SK-N-SH treated with all-trans-retinoic acid at 6 μM for 48 hours (cell line): Measurements from ENCODE around the gene PDLIM3.

Experiments used
- ATAC-seq: fragments of 200-7000 bp; cut with Tn5 transposase; 3 replicates; pipeline ENCODE4 v1.9.1; 2020; ENCODE audit warnings: mild to moderate bottlenecking, moderate library complexity
- ARNTL ChIP-seq: fragments of 450-650 bp; formaldehyde crosslinking; IDR thresholded peaks from 2 replicates; pipeline ENCODE4 v1.5.0; 2020; ENCODE audit warnings: low read depth, mild to moderate bottlenecking, moderate library complexity, borderline replicate concordance
- CREB5 ChIP-seq: fragments of 250-450 bp; sonication (Bioruptor Pico); IDR thresholded peaks from 2 replicates; pipeline ENCODE4 v1.5.1; 2020; ENCODE audit warnings: low read depth, mild to moderate bottlenecking, moderate library complexity
- CSDC2 ChIP-seq: fragments of 250-450 bp; sonication (Bioruptor Pico); IDR thresholded peaks from 2 replicates; pipeline ENCODE4 v1.5.0; 2020; ENCODE audit warnings: mild to moderate bottlenecking, moderate library complexity
- CSRNP3 ChIP-seq: fragments of 250-450 bp; sonication (Bioruptor Pico); IDR thresholded peaks from 2 replicates; pipeline ENCODE4 v1.5.1; 2021; ENCODE audit warnings: mild to moderate bottlenecking, moderate library complexity
- ESRRG ChIP-seq: fragments of 250-450 bp; sonication (Bioruptor Pico); IDR thresholded peaks from 2 replicates; pipeline ENCODE4 v1.6.1; 2021; ENCODE audit warnings: mild to moderate bottlenecking
- GLIS3 ChIP-seq: fragments of 250-450 bp; sonication (Bioruptor Pico); IDR thresholded peaks from 2 replicates; pipeline ENCODE4 v1.5.0; 2020; ENCODE audit warnings: mild to moderate bottlenecking, moderate library complexity
- ISL1 ChIP-seq: fragments of 250-450 bp; sonication (Bioruptor Pico); IDR thresholded peaks from 2 replicates; pipeline ENCODE4 v2.1.2; 2022; ENCODE audit warnings: mild to moderate bottlenecking, moderate library complexity
- PATZ1 ChIP-seq: fragments of 250-450 bp; sonication (Bioruptor Pico); IDR thresholded peaks from 2 replicates; pipeline ENCODE4 v1.8.0; 2020; ENCODE audit warnings: mild to moderate bottlenecking, moderate library complexity, borderline replicate concordance
- POU6F1 ChIP-seq: fragments of 250-450 bp; sonication (Bioruptor Pico); IDR thresholded peaks from 2 replicates; pipeline ENCODE4 v1.8.0; 2021; ENCODE audit warnings: low read depth, mild to moderate bottlenecking, moderate library complexity, borderline replicate concordance
- PPARA ChIP-seq: fragments of 250-450 bp; sonication (Bioruptor Pico); IDR thresholded peaks from 2 replicates; pipeline ENCODE4 v1.5.0; 2020; ENCODE audit warnings: mild to moderate bottlenecking, borderline replicate concordance
- SNAI2 ChIP-seq: fragments of 250-450 bp; sonication (Bioruptor Pico); IDR thresholded peaks from 2 replicates; pipeline ENCODE4 v1.5.0; 2020; ENCODE audit warnings: mild to moderate bottlenecking, moderate library complexity
- TCF4 ChIP-seq: fragments of 250-450 bp; sonication (Bioruptor Pico); IDR thresholded peaks from 2 replicates; pipeline ENCODE4 v1.8.0; 2021; ENCODE audit warnings: mild to moderate bottlenecking, moderate library complexity, borderline replicate concordance
- TOX ChIP-seq: fragments of 250-450 bp; sonication (Bioruptor Pico); IDR thresholded peaks from 2 replicates; pipeline ENCODE4 v1.8.0; 2021; ENCODE audit warnings: mild to moderate bottlenecking, moderate library complexity, borderline replicate concordance
- ZFP3 ChIP-seq: fragments of 250-450 bp; sonication (Bioruptor Pico); IDR thresholded peaks from 2 replicates; pipeline ENCODE4 v1.5.0; 2020; ENCODE audit warnings: mild to moderate bottlenecking, moderate library complexity
- ZFP30 ChIP-seq: fragments of 450-650 bp; formaldehyde crosslinking; IDR thresholded peaks from 2 replicates; pipeline ENCODE4 v1.5.0; 2022; ENCODE audit warnings: mild to moderate bottlenecking, moderate library complexity
- ZNF565 ChIP-seq: fragments of 450-650 bp; formaldehyde crosslinking; conservative IDR thresholded peaks from 2 replicates; pipeline ENCODE4 v1.5.0; 2020; ENCODE audit warnings: low read depth, mild to moderate bottlenecking, moderate library complexity
- ZNF70 ChIP-seq: fragments of 450-650 bp; formaldehyde crosslinking; IDR thresholded peaks from 2 replicates; pipeline ENCODE4 v1.5.0; 2020; ENCODE audit warnings: mild to moderate bottlenecking, moderate library complexity
- ZNF8 ChIP-seq: fragments of 450-650 bp; formaldehyde crosslinking; IDR thresholded peaks from 2 replicates; pipeline ENCODE4 v1.5.0; 2020; ENCODE audit warnings: mild to moderate bottlenecking, moderate library complexity

Gene PDLIM3

GRCh38 chr4:185550933-185551332 lies 15.6 kb upstream of the PDLIM3 start (continued):
- TF ChIP-seq CREB5 (CRISPR knock-in tag) (no peak), CSRNP3 (CRISPR knock-in tag) (no peak), ZNF565 (CRISPR knock-in tag) (no peak), PATZ1 (CRISPR knock-in tag) (no peak)
- TF ChIP-seq, all 23 proteins: peak for 0

GRCh38 chr4:185549095-185549639 lies 13.9 kb upstream of the PDLIM3 start:
- no peak for ATAC-seq
- no peak for TF ChIP-seq ZFP3 (CRISPR knock-in tag)
- TF ChIP-seq ISL1 (CRISPR knock-in tag) = no peak
- TF ChIP-seq ESRRG = no peak
- TF ChIP-seq ZFP30 (CRISPR knock-in tag) = no peak
- no peak for TF ChIP-seq POU6F1 (CRISPR knock-in tag)
- no peak for TF ChIP-seq TCF4
- TF ChIP-seq CSDC2 (CRISPR knock-in tag) = no peak
- TF ChIP-seq GLIS3 (CRISPR knock-in tag) = no peak
- no peak for TF ChIP-seq CSRNP3 (CRISPR knock-in tag)
- no peak for TF ChIP-seq ZNF8 (CRISPR knock-in tag)
- no peak for TF ChIP-seq PATZ1 (CRISPR knock-in tag)
- TF ChIP-seq CREB5 (CRISPR knock-in tag) = no peak
- no peak for TF ChIP-seq ZNF70 (CRISPR knock-in tag)
- TF ChIP-seq SNAI2 = no peak
- TF ChIP-seq PPARA = no peak

- TF ChIP-seq ZNF565 (CRISPR knock-in tag) (no peak), POU6F1 (CRISPR knock-in tag) (no peak), SNAI2 (no peak), TOX (CRISPR knock-in tag) (no peak), PATZ1 (CRISPR knock-in tag) (no peak), ZNF70 (CRISPR knock-in tag) (no peak), GLIS3 (CRISPR knock-in tag) (no peak), CSDC2 (CRISPR knock-in tag) (no peak), ZFP3 (CRISPR knock-in tag) (no peak), ZNF8 (CRISPR knock-in tag) (no peak), ARNTL (no peak)
- no peak for ATAC-seq
Observed at GRCh38 chr4:185548587-185548986, 13.3 kb upstream of the PDLIM3 start.
